ENCODE results near the gene ZSWIM4. TPM values are rescaled to one million over a fixed set of nuclear protein-coding genes. Genes with fewer than 3 reads are reported as not detected.

The ZSWIM4 gene
- total and polyA plus RNA-seq, 10 of the 15 experiments (the other 5 are each of a cell fraction or from before 2014, with no cell fraction given), result 0.73 to 11.1 (median 1.8) TPM; not detected in 2

DNA sequence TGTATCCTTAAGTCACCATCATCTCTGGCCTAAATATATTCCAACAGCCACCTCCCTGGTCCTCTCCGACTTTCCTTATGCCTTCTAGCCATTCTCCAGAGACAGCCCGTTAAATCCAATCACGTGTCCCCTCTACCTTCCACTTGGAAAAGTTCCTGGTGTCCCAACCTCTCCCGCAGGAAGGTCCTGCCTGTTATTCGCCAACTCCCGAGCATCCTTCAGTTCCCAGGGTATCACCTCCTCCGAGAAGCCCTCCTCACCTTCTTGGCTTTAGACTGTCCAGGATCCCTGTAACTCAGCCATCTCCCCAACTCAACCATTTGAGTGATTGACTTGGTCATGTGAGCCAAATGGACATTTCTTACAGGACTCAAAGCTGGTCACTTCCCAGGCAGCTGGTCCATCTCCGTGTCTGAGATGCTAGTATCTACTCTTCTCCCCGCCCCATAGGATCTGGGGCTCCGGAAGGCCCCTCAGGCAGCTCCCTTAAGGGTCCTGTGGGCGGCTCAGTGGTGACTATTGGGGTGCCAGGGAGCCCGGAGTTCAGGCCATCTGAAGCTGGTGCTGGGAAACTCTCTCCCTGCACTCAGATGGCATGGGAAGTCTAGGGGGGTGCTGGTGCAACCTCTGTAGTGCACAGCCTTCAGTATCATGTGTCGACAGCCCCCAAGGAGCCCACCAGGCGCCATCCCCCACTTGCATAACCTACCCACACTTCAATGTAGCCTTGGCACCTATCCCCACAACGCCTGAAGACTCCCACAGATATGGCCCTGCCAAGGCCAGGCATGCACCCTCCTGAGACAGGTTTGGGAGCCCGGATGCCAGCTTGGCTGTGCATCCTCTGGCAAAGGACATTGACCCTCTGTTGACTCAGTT is 53.8 kb downstream of the ZSWIM4 start:
- Histone ChIP-seq H3K9ac (ENCODE audit: control insufficient read depth, insufficient read depth, low read length) (no peak overlapping the region), H3K36me3 (ENCODE audit: control insufficient read depth in 2 of 2, insufficient read depth in 2 of 2, low read length in 1 of 2) (no peaks in the 10 kb centered on the region), H3K27me3 (replicated peaks in 1 of 2; ENCODE audit: control insufficient read depth in 2 of 2, insufficient read depth in 2 of 2, low read length in 1 of 2) (no peaks in the 10 kb centered on the region), H3K79me2 (ENCODE audit: control insufficient read depth, insufficient read depth, low read length) (no peaks in the 10 kb centered on the region), H2AFZ (ENCODE audit: control insufficient read depth, low read depth, low read length) (no peak overlapping the region), H3K4me1 (ENCODE audit: control insufficient read depth, insufficient read depth, low read length) (peaks cover 29% of the 10 kb centered on the region), H3K27ac (ENCODE audit: control insufficient read depth, insufficient read depth) (no peak overlapping the region), H4K20me1 (ENCODE audit: control insufficient read depth, insufficient read depth) (no peaks in the 10 kb centered on the region), H3K9me3 (replicated peaks; ENCODE audit: control insufficient read depth, insufficient read depth, low read length) (no peaks in the 10 kb centered on the region), H3K4me2 (ENCODE audit: control insufficient read depth, insufficient read depth) (no peak overlapping the region), H3K4me3 (no peak overlapping the region)
- SMC1A ChIA-PET (ENCODE audit: uncharacterized antibody, unreplicated experiment), result interaction anchor here (2.1 to 4.1 kb wide), 2 partner anchors 10 to 13 kb away, joined by 9 to 26 read pairs; no protein-coding TSS in a partner anchor
- ATAC-seq, result no peak
- BruUV-seq (replicated peaks), result no TSS peak
- POLR2A ChIA-PET, result interaction anchor here (4.0 kb wide), 1 partner anchor 11 kb away, joined by 79 read pairs; no protein-coding TSS in a partner anchor
- CTCF ChIA-PET, result interaction anchor here (1.4 to 4.9 kb wide), 2 partner anchors 9 to 13 kb away, joined by 3 to 41 read pairs; no protein-coding TSS in a partner anchor
- intact Hi-C loops (cut with micrococcal nuclease; ENCODE audit: unreplicated experiment) (loop anchor here (10.0 kb wide), 1 partner anchor 694 kb away; the partner anchor contains the start of genes IER2 and STX10), in situ Hi-C loops (cut with MboI) (loop anchor here (10.0 kb wide), 1 partner anchor 694 kb away; the partner anchor contains the start of genes IER2 and STX10)
- WGBS (ENCODE audit: insufficient coverage, insufficient replicate concordance, low lambda C conversion rate, missing lambda C conversion rate), result 80% methylated on average over 16 of the region's 16 CpGs
- no peak for FAIRE-seq
- DNase-seq (ENCODE audit: low read depth, low spot score), result no peak
- RAD21 ChIA-PET (ENCODE audit: unreplicated experiment), result interaction anchor here (4.8 kb wide), 1 partner anchor 11 kb away, joined by 70 read pairs; no protein-coding TSS in a partner anchor
- TF ChIP-seq, protein P1, sequence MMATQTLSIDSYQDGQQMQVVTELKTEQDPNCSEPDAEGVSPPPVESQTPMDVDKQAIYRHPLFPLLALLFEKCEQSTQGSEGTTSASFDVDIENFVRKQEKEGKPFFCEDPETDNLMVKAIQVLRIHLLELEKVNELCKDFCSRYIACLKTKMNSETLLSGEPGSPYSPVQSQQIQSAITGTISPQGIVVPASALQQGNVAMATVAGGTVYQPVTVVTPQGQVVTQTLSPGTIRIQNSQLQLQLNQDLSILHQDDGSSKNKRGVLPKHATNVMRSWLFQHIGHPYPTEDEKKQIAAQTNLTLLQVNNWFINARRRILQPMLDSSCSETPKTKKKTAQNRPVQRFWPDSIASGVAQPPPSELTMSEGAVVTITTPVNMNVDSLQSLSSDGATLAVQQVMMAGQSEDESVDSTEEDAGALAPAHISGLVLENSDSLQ (IDR thresholded peaks at IDR 0.05), result peak; percentile 23; the same call in 1 of the 2 replicates
- TF ChIP-seq NFIC (IDR thresholded peaks at IDR 0.05; ENCODE audit: low read depth, low read length), result no peak
- no peak for TF ChIP-seq RELA (IDR thresholded peaks at IDR 0.05; ENCODE audit: borderline replicate concordance, partially characterized antibody)
- no peak for TF ChIP-seq NBN (IDR thresholded peaks at IDR 0.05)
- peak in 1 of 2 experiments; percentile 13; a peak in 1 of 4 replicates for TF ChIP-seq IKZF2 (IDR thresholded peaks at IDR 0.05)
- TF ChIP-seq, protein P2, sequence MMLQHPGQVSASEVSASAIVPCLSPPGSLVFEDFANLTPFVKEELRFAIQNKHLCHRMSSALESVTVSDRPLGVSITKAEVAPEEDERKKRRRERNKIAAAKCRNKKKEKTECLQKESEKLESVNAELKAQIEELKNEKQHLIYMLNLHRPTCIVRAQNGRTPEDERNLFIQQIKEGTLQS (IDR thresholded peaks at IDR 0.05; ENCODE audit: borderline replicate concordance, extremely low read depth, low read depth, low read length), result no peak
- 0 out of 2 replicates have a peak, but pooled peaks have one; percentile 13 for TF ChIP-seq IKZF1 (conservative IDR thresholded peaks at IDR 0.05)
- no peak for TF ChIP-seq IRF4 (IDR thresholded peaks at IDR 0.05; ENCODE audit: low read depth, low read length)

All from GM12878 (cell line).